SU-DHL-6 (cell line): ENCODE data around the gene STX18.

Experiments
- H2AFZ ChIP-seq: fragments of 200-600 bp; sonication (generic); 2 replicates; pipeline ENCODE4 v1.6.1; 2014; ENCODE audit warnings: low read depth, mild to moderate bottlenecking, moderate library complexity, mixed read lengths, antibody characterized with exemption, low read length; ENCODE audit not compliant: severe bottlenecking
- H3F3A ChIP-seq: fragments of 200-600 bp; shearing (Covaris generic); 2 replicates; pipeline ENCODE4 v1.6.0; 2016; ENCODE audit warnings: antibody characterized with exemption, mild to moderate bottlenecking; ENCODE audit not compliant: insufficient read depth
- H3K27ac ChIP-seq: fragments of 200-600 bp; sonication (generic); 2 replicates; pipeline ENCODE4 v1.5.1; 2016; ENCODE audit warnings: low read depth, mild to moderate bottlenecking, low read length, moderate library complexity, mixed read lengths
- H3K27me3 ChIP-seq: fragments of 200-600 bp; sonication (generic), shearing (Covaris generic); 2 replicates; pipeline ENCODE4 v1.6.0; 2014; ENCODE audit warnings: mild to moderate bottlenecking, low read length
- H3K36me3 ChIP-seq: fragments of 200-600 bp; sonication (generic); 2 replicates; pipeline ENCODE4 v1.6.1; 2014; ENCODE audit warnings: mild to moderate bottlenecking, low read length, mixed read lengths
- H3K4me2 ChIP-seq: fragments of 300-600, 200-600 bp; shearing (Covaris generic), sonication (generic); 2 replicates; pipeline ENCODE4 v1.6.0; 2014; ENCODE audit warnings: low read length, low read depth, mild to moderate bottlenecking; ENCODE audit not compliant: poor library complexity, severe bottlenecking
- H3K4me3 ChIP-seq: fragments of 200-600 bp; sonication (generic); 2 replicates; pipeline ENCODE4 v1.5.1; 2014; ENCODE audit warnings: antibody characterized with exemption, low read length, mild to moderate bottlenecking, mixed read lengths; ENCODE audit not compliant: insufficient read depth, poor library complexity, severe bottlenecking
- H3K79me2 ChIP-seq: fragments of 200-600 bp; sonication (generic); 2 replicates; pipeline ENCODE4 v1.6.1; 2014; ENCODE audit warnings: mild to moderate bottlenecking, low read length, moderate library complexity; ENCODE audit not compliant: insufficient read depth
- H3K9ac ChIP-seq: fragments of 200-600 bp; sonication (generic); 2 replicates; pipeline ENCODE4 v1.7.0; 2014; ENCODE audit warnings: mild to moderate bottlenecking, low read length
- H3K9me2 ChIP-seq: fragments of 200-600 bp; sonication (generic); replicated peaks from 2 replicates; pipeline ENCODE4 v1.6.1; 2014; ENCODE audit warnings: low read length; ENCODE audit not compliant: insufficient read depth
- H3K9me3 ChIP-seq: fragments of 200-600 bp; sonication (generic); 2 replicates; pipeline ENCODE4 v1.6.1; 2014; ENCODE audit warnings: low read length, mixed read lengths; ENCODE audit not compliant: insufficient read depth
- H4K20me1 ChIP-seq: fragments of 200-600 bp; sonication (generic); 2 replicates; pipeline ENCODE4 v1.6.1; 2014; ENCODE audit warnings: low read depth, mild to moderate bottlenecking, antibody characterized with exemption, low read length, moderate library complexity, mixed read lengths
- CTCF ChIP-seq: fragments of 200-600 bp; sonication (generic); IDR thresholded peaks from one replicate; pipeline ENCODE4 v1.5.1; 2017; ENCODE audit warnings: antibody characterized with exemption, mild to moderate bottlenecking, low read length, moderate library complexity; ENCODE audit not compliant: insufficient read depth, poor library complexity, severe bottlenecking
- EZH2phosphoT487 ChIP-seq: fragments of 200-600 bp; sonication (generic), shearing (Covaris generic); conservative IDR thresholded peaks from 2 replicates; pipeline ENCODE4 v1.6.1; 2018; ENCODE audit warnings: mild to moderate bottlenecking, antibody characterized with exemption, low read length, moderate library complexity, mixed read lengths

The STX18 gene

DNA sequence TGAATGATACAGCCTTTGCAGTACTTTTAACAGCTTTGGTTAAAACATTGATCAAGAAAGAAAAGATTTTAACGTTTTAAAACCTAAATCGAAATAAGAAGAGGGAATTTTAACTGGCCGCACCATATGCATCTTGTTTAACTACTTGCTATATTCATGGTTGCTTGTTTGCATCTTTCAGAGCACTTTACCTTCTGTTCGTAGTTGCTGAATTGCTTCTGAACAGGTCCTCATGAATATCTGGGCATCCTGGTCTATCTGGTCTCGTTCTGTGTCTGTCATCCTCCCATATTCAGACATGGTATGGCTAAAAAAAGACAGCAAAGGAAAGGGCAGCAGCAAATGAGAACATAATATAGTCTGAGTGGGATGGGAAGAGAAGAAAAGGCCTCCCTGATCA lies 82.7 kb downstream of the STX18 start:
- Histone ChIP-seq H3K27me3 (no peaks in the 10 kb centered on the region), H3K9me3 (no peaks in the 10 kb centered on the region), H3K4me3 (no peak overlapping the region), H2AFZ (no peak overlapping the region), H4K20me1 (no peaks in the 10 kb centered on the region), H3K9me2 (no peaks in the 10 kb centered on the region), H3K79me2 (no peaks in the 10 kb centered on the region), H3F3A (no peaks in the 10 kb centered on the region), H3K36me3 (no peaks in the 10 kb centered on the region), H3K9ac (no peak overlapping the region), H3K4me2 (no peak overlapping the region), H3K27ac (no peak overlapping the region)
- TF ChIP-seq EZH2phosphoT487 (no peak), CTCF (no peak)

DNA sequence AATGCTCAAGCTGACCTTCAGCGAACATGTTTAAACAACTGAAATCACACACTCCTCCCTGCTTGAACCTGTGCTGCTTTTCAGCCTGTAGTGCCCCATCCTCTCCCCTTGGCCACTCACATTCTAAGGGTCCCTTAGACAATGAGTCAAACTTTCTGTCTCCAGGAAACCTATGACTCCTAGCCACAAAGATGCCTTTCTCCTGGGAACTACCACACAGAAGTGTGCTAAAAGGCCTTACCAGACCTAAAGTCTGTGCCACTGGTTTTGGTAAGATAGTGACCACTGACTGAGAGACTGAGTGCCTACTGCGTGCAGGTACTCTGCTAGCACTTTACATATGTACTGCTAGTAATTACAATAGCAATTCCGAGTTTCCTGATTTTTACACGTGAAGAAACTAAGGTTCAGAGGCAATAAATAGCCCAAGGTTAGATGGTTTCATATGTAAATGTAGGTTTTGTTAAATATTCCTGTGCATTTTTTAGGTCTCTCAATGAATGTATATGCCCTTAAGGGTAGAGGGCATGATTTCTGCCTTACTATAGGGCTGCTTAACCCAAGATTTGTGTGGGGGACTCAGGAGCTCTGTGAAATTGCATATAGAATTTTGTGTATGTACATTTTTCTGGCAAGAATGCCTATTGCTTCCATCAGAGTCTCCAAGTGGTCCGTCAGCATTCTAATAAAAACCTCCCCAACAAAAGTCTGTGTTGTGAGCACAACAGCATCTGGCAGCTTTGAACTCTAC lies 83.9 kb downstream of the STX18 start:
- H3K9ac ChIP-seq: no peak overlapping the region
- H3K9me2 ChIP-seq: no peaks in the 10 kb centered on the region
- no peak overlapping the region for H3K27ac ChIP-seq
- no peaks in the 10 kb centered on the region for H3K36me3 ChIP-seq
- H3K4me2 ChIP-seq: no peak overlapping the region
- H2AFZ ChIP-seq: no peak overlapping the region
- TF ChIP-seq EZH2phosphoT487 (no peak), CTCF (no peak)
- no peaks in the 10 kb centered on the region for H3K9me3 ChIP-seq
- no peaks in the 10 kb centered on the region for H3K27me3 ChIP-seq
- no peaks in the 10 kb centered on the region for H4K20me1 ChIP-seq
- no peak overlapping the region for H3K4me3 ChIP-seq
- no peaks in the 10 kb centered on the region for H3F3A ChIP-seq
- no peaks in the 10 kb centered on the region for H3K79me2 ChIP-seq

- no peaks in the 10 kb centered on the region for H4K20me1 ChIP-seq
- H3K27me3 ChIP-seq: no peaks in the 10 kb centered on the region
- H3K36me3 ChIP-seq: no peaks in the 10 kb centered on the region
- no peaks in the 10 kb centered on the region for H3K9me2 ChIP-seq
- no peak for TF ChIP-seq EZH2phosphoT487
- TF ChIP-seq CTCF: no peak
- H3K4me2 ChIP-seq: no peak overlapping the region
- H3K79me2 ChIP-seq: no peaks in the 10 kb centered on the region
- H3K27ac ChIP-seq: no peak overlapping the region
- H3F3A ChIP-seq: no peaks in the 10 kb centered on the region
- no peak overlapping the region for H3K9ac ChIP-seq
- no peaks in the 10 kb centered on the region for H3K9me3 ChIP-seq
- no peak overlapping the region for H3K4me3 ChIP-seq
- no peak overlapping the region for H2AFZ ChIP-seq
Observed at GRCh38 chr4:4456816-4457578, 84.9 kb downstream of the STX18 start.
